ENCODE data around the gene MAD1L1.

Gene MAD1L1

GRCh38 chr7:2112261-2113198 is 120.2 kb downstream of the MAD1L1 start:
- no peak for DNase-seq

GRCh38 chr7:2111568-2111967 is 121.2 kb downstream of the MAD1L1 start:
- DNase-seq: no peak

GRCh38 chr7:2110610-2111396 is 121.9 kb downstream of the MAD1L1 start:
- DNase-seq: no peak

- no peak for DNase-seq
Observed at GRCh38 chr7:2109936-2110609, 122.7 kb downstream of the MAD1L1 start.

GRCh38 chr7:2109251-2109872 is 123.4 kb downstream of the MAD1L1 start:
- DNase-seq: no peak

GRCh38 chr7:2108501-2109250 is 124.1 kb downstream of the MAD1L1 start:
- no peak for DNase-seq

- DNase-seq: no peak
Observed at GRCh38 chr7:2108071-2108455, 124.7 kb downstream of the MAD1L1 start.

GRCh38 chr7:2107386-2108070 is 125.2 kb downstream of the MAD1L1 start:
- DNase-seq: no peak

- DNase-seq: no peak
Observed at GRCh38 chr7:2106924-2107323, 125.8 kb downstream of the MAD1L1 start.

- DNase-seq: no peak
Observed at GRCh38 chr7:2106440-2106839, 126.3 kb downstream of the MAD1L1 start.

- DNase-seq: no peak
Observed at GRCh38 chr7:2105917-2106316, 126.8 kb downstream of the MAD1L1 start.

GRCh38 chr7:2105280-2105679 is 127.5 kb downstream of the MAD1L1 start:
- DNase-seq: no peak

- DNase-seq: no peak
Observed at GRCh38 chr7:2104716-2105115, 128.0 kb downstream of the MAD1L1 start.

- peak; percentile 68 for DNase-seq
Observed at GRCh38 chr7:2104107-2104710, 128.5 kb downstream of the MAD1L1 start.

GRCh38 chr7:2103071-2103898 is 129.5 kb downstream of the MAD1L1 start:
- no peak for DNase-seq

GRCh38 chr7:2102375-2102723 is 130.4 kb downstream of the MAD1L1 start:
- DNase-seq: no peak

GRCh38 chr7:2101630-2102374 is 130.9 kb downstream of the MAD1L1 start:
- DNase-seq: no peak

- DNase-seq: peak; percentile 22
Observed at GRCh38 chr7:2100278-2101208, 132.2 kb downstream of the MAD1L1 start.

All from effector CD8-positive, alpha-beta T cell (primary cell).